Skin epidermis (tissue), 12 donors: ENCODE data around the gene TMEM131L.
"Not testable (repeated sequence)": the region's sequence is repeated elsewhere in the genome, so short reads cannot be mapped to it uniquely, and the experiment has no call there.

Experiments
- H3K27ac ChIP-seq, 21 experiments: fragments of 200-600 bp; sonication (generic) in 11 of 21; one replicate each; pipeline ENCODE4 v1.5.0; 2020; ENCODE audit warnings: mild to moderate bottlenecking in 3 of 21, inconsistent platforms in 2 of 21, moderate library complexity in 2 of 21
- H3K4me3 ChIP-seq, 7 experiments: fragments of 200-600 bp; sonication (generic) in 2 of 7; one replicate each; pipeline ENCODE4 v1.5.0; 2020; ENCODE audit warnings: inconsistent platforms in 2 of 7, mild to moderate bottlenecking in 2 of 7, moderate library complexity in 1 of 7

Gene TMEM131L

GRCh38 chr4:153589703-153590595 is 123.8 kb downstream of the TMEM131L start:
- Histone ChIP-seq H3K27ac (no peak overlapping the region), H3K4me3 (no peak overlapping the region)

DNA sequence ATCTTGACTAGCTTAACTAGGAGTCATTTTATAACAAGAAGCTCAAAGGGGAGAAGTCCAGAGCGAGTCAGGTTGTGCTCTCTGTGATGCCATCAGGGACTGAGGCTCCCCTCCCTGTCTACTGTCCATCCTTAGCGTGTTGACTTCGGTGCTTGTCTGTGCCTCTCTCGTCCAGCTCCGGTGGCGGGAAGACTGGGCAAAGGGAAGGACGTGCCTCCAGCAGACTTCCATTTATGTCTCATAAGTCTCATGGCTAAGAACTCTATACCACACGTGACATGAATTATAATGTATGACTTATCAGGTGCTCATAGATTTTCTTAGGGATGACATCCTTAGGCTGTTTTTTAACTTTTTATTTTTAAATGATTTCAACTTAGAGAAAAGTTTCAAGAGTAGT is 125.3 kb downstream of the TMEM131L start:
- no peak overlapping the region for H3K4me3 ChIP-seq

GRCh38 chr4:153592064-153592463 is 125.9 kb downstream of the TMEM131L start:
- Histone ChIP-seq H3K4me3 (no peak overlapping the region), H3K27ac (no peak overlapping the region)

More for the DNA sequence above, 125.3 kb downstream of the TMEM131L start:
- no peak overlapping the region for H3K27ac ChIP-seq

- H3K27ac ChIP-seq, result no peak overlapping the region
These were observed 127.0 kb downstream of the TMEM131L start for GRCh38 chr4:153593161-153593560.

DNA sequence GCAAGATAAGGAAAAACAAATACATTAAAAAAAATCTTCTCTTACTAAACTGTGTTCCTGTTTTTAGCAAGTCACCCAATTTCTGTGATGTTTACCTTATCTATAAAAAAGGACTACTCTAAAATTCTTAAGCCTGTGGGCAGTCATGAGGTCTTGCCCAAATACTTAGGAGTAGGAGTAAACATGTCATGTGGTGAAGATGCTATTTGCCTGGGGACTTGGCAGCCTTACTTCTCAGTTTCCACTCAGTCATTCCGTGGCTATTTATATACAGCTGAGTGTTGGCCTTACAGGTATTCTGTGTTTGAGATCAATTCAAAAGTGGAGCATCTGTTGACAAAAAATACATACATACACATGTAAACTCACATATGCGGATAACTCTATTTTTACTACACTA is 128.1 kb downstream of the TMEM131L start:
- Histone ChIP-seq H3K27ac (peak overlapping the region in 1 of 21 experiments; percentile 17), H3K4me3 (no peak overlapping the region)

More at GRCh38 chr4:153593161-153593560, 127.0 kb downstream of the TMEM131L start:
- H3K4me3 ChIP-seq, result no peak overlapping the region

DNA sequence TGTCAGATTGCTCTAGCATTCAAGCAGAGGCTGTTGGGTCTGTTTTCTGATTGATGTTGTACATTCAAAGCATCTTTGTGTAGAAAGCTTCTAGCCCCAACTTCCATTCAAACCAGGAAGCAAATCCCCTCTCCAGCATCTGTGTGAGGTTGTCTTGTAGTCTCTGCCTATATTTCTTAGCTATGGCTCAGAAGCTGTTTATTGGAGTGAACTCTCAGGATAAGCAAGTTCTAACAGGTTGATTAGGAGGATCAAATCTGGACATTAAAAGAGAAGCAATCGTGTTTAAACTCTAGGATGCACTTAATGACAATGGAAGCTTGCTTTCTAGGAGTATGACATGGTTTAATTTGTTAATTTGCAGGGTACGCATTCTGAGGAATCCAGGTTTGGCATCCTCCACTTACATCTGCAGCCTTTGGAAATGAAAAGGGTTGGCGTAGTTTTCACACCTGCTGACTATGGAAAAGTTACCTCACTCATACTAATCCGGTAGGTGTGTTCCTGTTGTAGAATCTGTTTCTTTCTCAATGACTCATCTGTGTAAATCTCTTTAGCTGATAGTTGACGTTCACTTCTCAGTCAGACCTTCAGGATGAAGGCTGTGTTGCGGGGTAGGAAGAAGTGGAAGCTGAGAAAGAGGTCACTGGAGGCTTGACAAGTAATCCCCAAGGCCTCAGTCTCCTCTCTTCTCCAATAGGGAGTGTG is 129.9 kb downstream of the TMEM131L start:
- Histone ChIP-seq H3K27ac (peak overlapping the region in 1 of 21 experiments; percentile 22), H3K4me3 (no peak overlapping the region)

DNA sequence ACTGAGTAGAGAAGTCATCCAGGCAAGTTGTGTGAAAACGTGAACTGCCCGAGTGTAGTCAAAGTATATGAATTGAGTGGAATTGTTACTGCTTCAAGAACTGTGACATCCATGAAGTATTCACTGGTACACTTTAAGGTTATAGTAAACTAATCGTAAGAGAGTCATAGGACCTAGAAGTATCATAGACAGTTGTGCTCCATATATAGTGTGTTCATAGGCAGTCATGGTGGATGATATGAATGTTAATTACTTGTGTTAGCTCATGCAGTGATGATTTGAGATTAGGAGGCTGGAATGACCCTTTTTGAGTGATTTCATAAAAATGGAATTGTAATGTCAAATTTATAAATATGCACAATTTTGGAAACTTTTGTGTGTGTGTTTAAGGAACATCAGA is 136.6 kb downstream of the TMEM131L start:
- H3K27ac ChIP-seq, result no peak overlapping the region

DNA sequence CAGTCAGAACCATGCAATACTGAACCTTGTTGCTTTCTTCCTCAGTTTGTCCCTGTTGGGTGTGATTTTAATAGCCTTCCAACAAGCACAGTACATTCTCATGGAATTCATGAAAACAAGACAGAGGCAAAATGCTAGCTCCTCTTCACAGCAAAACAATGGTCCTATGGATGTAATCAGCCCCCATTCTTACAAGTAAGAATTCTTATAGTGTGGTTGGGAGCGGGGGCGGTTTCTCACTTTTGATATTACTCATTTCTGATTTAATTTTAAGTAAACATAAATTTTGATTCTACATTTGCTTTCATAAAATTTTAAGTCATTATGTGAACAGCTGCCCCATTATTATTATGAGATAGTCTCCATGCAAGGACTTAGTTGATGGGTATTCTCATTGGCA is 137.1 kb downstream of the TMEM131L start:
- Histone ChIP-seq H3K4me3 (no peak overlapping the region), H3K27ac (no peak overlapping the region)

More for the DNA sequence above, 136.6 kb downstream of the TMEM131L start:
- H3K4me3 ChIP-seq, result no peak overlapping the region

- no peak overlapping the region for H3K27ac ChIP-seq
- H3K4me3 ChIP-seq, result no peak overlapping the region
These were observed 137.7 kb downstream of the TMEM131L start for GRCh38 chr4:153603835-153604234.

- H3K4me3 ChIP-seq, H3K27ac ChIP-seq: not testable (repeated sequence)
These were observed 142.9 kb downstream of the TMEM131L start for GRCh38 chr4:153609070-153609469.

GRCh38 chr4:153610623-153611376 is 144.6 kb downstream of the TMEM131L start:
- Histone ChIP-seq H3K4me3 (no peak overlapping the region), H3K27ac (no peak overlapping the region)

- Histone ChIP-seq H3K4me3 (no peak overlapping the region), H3K27ac (no peak overlapping the region)
These were observed 145.5 kb downstream of the TMEM131L start for GRCh38 chr4:153611679-153612078.

GRCh38 chr4:153612878-153613277 is 146.7 kb downstream of the TMEM131L start:
- H3K4me3 ChIP-seq, result no peak overlapping the region
- no peak overlapping the region for H3K27ac ChIP-seq

DNA sequence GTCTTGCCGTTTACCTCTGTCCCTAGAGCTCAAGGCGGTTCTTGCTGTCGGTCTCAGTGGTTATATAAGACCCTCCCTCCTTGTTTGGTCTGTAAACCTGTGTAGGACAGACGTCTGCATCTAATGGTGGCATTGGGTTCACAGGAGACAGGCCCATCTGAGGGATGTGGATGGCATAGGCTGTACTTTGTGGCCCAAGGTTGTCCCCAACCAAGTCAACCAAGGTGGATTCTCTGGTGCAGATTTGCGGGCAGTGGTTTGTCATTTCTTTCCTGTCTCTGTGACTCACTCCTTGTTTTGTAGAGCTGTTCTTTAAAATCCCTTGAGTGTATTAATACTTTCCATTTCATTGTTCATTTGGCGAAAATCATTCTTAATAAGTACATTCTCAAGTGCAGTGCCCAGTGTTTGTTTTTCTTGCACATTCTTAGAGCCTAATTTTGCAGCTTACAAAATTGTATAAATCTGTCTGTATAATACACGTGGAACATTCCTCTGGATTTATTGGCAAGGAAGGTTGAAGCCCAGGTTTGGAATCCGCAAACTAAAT is 149.9 kb downstream of the TMEM131L start:
- no peak overlapping the region for H3K4me3 ChIP-seq
- H3K27ac ChIP-seq, result no peak overlapping the region

GRCh38 chr4:153618833-153619232 is 152.7 kb downstream of the TMEM131L start:
- Histone ChIP-seq H3K27ac (no peak overlapping the region), H3K4me3 (no peak overlapping the region)

- H3K27ac ChIP-seq, result no peak overlapping the region
- H3K4me3 ChIP-seq, result no peak overlapping the region
These were observed 153.7 kb downstream of the TMEM131L start for GRCh38 chr4:153619811-153620210.

DNA sequence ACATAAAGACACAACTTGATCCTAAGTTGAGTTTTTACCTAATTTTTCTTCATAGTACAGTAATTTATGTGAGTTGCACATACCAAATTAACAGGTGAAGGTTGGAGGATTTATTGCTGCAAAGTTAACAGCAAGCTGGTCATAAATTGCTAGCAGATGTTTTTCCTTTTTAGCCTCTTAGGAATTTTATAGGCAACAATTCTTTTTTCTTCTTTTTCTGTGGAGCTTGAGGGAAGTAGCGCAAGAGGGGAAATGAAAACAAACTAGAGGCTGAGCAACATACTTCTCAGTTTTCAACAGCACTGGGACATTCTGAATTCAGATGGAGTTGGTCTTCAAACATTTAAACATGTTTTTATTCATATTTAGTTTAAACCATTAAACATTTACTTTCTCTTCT is 154.2 kb downstream of the TMEM131L start:
- no peak overlapping the region for H3K27ac ChIP-seq
- no peak overlapping the region for H3K4me3 ChIP-seq

GRCh38 chr4:153622093-153622492 is 155.9 kb downstream of the TMEM131L start:
- Histone ChIP-seq H3K27ac (peak overlapping the region in 1 of 21 experiments; percentile 14), H3K4me3 (no peak overlapping the region)

- Histone ChIP-seq H3K4me3 (no peak overlapping the region), H3K27ac (no peak overlapping the region)
These were observed 156.6 kb downstream of the TMEM131L start for GRCh38 chr4:153622778-153623240.

DNA sequence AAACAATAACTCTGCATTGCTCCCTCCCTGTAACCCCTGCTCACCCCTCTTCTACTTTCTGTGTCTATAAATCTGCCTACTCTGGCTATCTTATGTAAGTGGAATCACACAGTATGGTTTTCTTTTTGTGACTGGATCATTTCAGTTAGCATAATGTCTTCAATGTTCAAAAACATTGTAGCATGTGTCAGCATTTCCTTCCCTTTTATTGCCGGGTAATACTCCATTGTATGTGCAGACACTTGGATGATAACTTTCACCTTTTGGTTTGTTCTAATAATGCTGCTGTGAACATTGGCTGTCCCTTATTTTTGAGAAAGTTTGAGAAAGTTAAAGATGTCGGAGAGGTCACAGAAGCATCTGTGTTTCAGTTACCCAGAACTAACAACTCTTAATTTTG is 157.3 kb downstream of the TMEM131L start:
- Histone ChIP-seq H3K27ac (no peak overlapping the region), H3K4me3 (no peak overlapping the region)
